ENCODE measurements around the gene COL15A1.

GRCh38 chr9:98992885-98993569 lies 49.3 kb downstream of the COL15A1 start:
- TF ChIP-seq TARDBP (IDR thresholded peaks at IDR 0.05), result no peak
- no peak for TF ChIP-seq LEF1 (IDR thresholded peaks at IDR 0.05; ENCODE audit: borderline replicate concordance)
- no peak for TF ChIP-seq SUZ12 (IDR thresholded peaks at IDR 0.05)
- TF ChIP-seq FOXA1 (IDR thresholded peaks at IDR 0.05), result no peak
- TF ChIP-seq SP1 (IDR thresholded peaks at IDR 0.05), result no peak
- no peak for TF ChIP-seq PKNOX1 (IDR thresholded peaks at IDR 0.05)
- no peak for TF ChIP-seq FOXK2 (IDR thresholded peaks at IDR 0.05)
- no peak for TF ChIP-seq HDGF (IDR thresholded peaks at IDR 0.05; ENCODE audit: borderline replicate concordance)
- TF ChIP-seq L3MBTL2 (conservative IDR thresholded peaks at IDR 0.05), result no peak
- TF ChIP-seq ELF4 (IDR thresholded peaks at IDR 0.05), result no peak
- no peak for TF ChIP-seq BHLHE40 (IDR thresholded peaks at IDR 0.05; ENCODE audit: borderline replicate concordance)
- TF ChIP-seq FOXM1 (IDR thresholded peaks at IDR 0.05; ENCODE audit: borderline replicate concordance), result no peak
- no peak for TF ChIP-seq ARNT (IDR thresholded peaks at IDR 0.05)
